Tibial nerve (tissue), 3 donors: ENCODE data around the gene AKAP3.

Experiments used
- CTCF ChIP-seq, 5 experiments: fragments of 200-600 bp in 3 of 5; fragments of 450-650 bp in 2 of 5; sonication (generic) in 3 of 5; IDR thresholded peaks; one replicate each; pipeline ENCODE4 v1.5.1; 2016 to 2019; ENCODE audit warnings: antibody characterized with exemption in 5 of 5, mild to moderate bottlenecking in 3 of 5, moderate library complexity in 2 of 5
- POLR2A ChIP-seq, 2 donors: fragments of 450-650 bp; IDR thresholded peaks; one replicate each; pipeline ENCODE4 v1.6.1; 2017; ENCODE audit warnings: antibody characterized with exemption in 2 of 2, mild to moderate bottlenecking in 2 of 2, moderate library complexity in 2 of 2

- TF ChIP-seq POLR2A (IDR thresholded peaks at IDR 0.05) (no peak), CTCF (IDR thresholded peaks at IDR 0.05) (no peak)
Measured at GRCh38 chr12:4615667-4616066, 33.2 kb downstream of the AKAP3 start.
